Breast epithelium (tissue), 3 donors: ENCODE data around the gene ARHGAP15.

ENCODE experiments used
- CTCF ChIP-seq, 3 donors: fragments of 450-650 bp; IDR thresholded peaks; one replicate each; pipeline ENCODE4 v1.5.1; 2016 to 2017; ENCODE audit warnings: antibody characterized with exemption in 3 of 3, mild to moderate bottlenecking in 3 of 3, moderate library complexity in 3 of 3
- POLR2A ChIP-seq: fragments of 450-650 bp; IDR thresholded peaks from one replicate; pipeline ENCODE4 v1.6.1; 2016; ENCODE audit warnings: antibody characterized with exemption, mild to moderate bottlenecking, moderate library complexity
- POLR2AphosphoS5 ChIP-seq, 3 donors: sonication (generic); formaldehyde crosslinking; IDR thresholded peaks; one replicate each; pipeline ENCODE4 v1.6.1; 2017; ENCODE audit warnings: antibody characterized with exemption in 3 of 3

DNA sequence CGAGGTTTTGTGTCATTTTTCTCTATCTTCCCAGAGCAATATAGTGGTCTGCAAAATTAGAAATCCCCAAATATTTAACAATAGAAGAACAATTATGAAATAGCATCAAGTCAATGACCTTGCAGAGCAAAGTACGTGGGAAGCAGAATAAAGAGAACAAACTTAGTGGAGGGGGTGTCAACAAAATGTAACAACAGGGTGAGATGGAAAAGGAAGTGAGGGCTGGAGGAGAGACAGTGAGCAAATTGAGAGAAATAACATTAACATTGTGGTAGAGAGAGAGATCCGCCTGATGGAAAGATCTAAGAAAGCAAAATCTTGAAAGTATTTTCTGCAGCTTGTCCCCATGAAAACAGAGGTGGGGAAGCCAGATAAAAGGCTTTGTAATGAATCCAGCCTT, 23.4 kb downstream of the ARHGAP15 start:
- no peak for TF ChIP-seq CTCF (IDR thresholded peaks at IDR 0.05)
- no peak for TF ChIP-seq POLR2A
- no peak for TF ChIP-seq POLR2AphosphoS5 (IDR thresholded peaks at IDR 0.05)
